Measurements from ENCODE around the gene NADK2.
"Not testable (repeated sequence)": the region's sequence is repeated elsewhere in the genome, so short reads cannot be mapped to it uniquely, and the experiment has no call there.

NADK2 gene, protein sequence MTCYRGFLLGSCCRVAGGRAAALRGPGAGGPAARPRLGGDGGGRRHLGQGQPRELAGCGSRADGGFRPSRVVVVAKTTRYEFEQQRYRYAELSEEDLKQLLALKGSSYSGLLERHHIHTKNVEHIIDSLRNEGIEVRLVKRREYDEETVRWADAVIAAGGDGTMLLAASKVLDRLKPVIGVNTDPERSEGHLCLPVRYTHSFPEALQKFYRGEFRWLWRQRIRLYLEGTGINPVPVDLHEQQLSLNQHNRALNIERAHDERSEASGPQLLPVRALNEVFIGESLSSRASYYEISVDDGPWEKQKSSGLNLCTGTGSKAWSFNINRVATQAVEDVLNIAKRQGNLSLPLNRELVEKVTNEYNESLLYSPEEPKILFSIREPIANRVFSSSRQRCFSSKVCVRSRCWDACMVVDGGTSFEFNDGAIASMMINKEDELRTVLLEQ

DNA sequence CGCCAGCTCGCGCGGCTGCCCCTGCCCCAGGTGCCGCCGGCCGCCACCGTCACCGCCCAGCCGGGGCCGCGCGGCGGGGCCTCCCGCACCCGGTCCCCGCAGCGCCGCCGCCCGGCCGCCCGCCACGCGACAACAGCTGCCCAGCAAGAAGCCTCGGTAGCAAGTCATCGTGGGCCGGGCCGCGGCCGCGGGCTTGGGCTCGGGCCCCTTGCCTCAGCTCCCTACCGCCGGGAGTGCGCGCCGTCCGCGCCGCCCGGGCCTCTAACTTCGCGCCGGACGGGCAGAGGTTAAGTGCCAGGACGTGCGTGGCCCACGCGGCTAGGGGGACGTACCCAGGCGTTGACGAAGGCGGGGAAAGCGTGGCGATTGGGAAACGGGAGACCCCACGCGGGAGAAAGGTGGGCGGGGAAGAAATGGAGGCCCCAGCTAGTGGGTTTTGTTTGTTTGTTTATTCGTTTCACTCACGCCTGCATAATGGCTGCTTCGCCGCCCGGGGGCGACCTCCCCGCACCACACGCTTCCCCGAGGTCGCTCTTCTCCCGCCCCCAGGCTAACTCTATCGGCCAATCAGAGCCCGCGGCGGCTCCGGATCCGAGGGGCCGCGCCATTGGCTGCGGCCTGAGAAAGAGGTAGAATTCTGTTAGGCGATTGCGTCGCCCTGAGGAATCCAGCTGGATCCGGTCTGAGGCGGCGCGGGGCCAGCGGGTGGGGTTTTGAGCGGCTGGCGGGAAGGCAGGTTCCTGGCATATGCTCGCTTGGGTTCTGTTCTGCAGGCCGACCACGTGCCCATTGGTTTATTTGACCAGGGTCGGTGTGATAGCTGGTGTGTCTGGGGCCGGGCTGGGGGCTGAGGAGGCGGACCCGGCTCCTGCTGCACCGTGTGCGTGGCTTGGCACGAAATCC, at the start of gene NADK2:
Gene NADK2, minus strand, starts transcription at position 295 of the 903 bp plus-strand sequence. Its CDS starts 127 bp downstream, at position 168.
- DNase-seq: peak; percentile 99

DNA sequence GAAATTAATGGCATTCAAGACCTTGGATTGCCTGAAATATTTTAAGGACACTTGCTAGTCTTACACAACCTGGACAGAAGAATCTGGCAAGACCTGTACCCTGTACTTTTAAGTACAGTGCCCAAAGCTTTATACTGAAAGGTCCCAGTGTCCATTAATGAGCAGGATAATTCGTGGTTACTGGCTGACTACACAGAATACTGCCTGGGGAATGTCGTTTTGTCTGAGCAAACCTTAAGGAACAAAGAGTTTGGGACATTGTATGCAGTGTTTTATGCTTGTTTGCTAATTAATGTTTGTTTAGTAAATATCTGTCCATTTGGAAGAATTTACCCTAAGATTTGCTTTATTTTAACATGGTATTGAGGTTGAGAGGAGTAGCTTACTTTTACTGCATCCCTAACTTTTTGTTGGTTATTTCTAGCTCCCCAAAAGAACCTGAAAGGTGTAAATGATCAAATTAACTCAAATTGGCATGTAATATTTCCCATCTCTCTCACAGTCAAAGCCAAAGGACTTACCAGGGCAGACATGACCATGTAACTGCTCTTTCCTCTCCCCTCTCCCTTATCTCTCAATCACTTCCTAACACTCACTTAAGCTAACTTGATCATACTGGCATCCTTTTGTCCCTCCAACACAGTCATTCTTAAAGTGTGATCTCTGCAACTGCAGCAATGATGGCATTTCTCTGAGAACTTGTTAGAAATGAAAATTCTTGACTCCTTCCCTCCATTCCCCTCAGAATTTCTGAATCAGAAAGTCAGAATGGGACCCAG, 44.3 kb upstream of the NADK2 start:
- DNase-seq: no peak

- DNase-seq: not testable (repeated sequence)
Observed at GRCh38 chr5:36283775-36284174, 42.0 kb upstream of the NADK2 start.

DNA sequence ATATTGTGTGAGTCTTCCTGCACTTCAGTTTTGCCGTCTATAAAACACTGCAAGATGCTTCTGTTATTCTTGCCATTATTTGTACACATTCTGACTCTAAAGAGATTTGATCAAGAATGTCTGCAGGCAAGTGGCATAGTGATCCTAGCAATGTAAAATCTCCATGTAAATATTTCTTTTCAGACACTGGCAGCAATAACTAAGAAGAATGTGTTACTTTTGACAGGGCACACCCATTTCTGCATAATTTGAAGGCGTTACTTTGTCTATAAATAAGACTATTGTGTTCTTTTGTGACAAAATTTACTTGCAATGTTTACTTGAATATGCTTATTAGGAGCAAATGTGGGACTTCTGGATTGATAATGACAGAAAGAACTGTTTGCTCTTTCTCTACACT, 39.9 kb upstream of the NADK2 start:
- no peak for DNase-seq

DNA sequence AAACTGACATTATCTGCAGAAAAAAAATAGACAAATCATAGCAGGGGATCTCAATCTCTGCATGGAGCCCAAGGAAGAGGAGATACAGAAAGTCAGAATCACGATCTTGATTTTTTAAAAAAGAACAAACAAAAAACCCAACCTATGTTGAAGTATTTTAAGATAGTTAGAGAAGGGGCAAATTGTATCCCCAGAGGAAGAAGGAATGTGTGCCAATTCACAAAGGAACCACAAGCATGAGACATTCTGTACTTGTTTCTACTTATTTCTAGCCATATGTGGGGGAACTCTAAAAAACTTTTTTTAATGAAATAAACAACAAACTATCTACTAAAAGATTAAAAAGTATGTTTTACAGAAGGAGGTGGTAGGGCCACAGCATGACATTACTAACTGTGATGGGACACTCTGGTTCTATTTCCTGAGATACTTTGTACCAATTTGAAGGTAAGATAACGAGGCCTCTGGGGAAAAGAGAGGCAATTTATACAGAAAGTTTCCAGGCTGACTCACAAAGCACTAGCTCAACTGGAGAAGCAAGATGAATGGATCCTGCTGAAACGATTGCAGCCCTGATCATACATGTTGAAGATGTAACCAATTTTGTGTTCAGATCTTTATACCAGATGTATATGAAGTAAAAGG, 37.5 kb upstream of the NADK2 start:
- no peak for DNase-seq

DNA sequence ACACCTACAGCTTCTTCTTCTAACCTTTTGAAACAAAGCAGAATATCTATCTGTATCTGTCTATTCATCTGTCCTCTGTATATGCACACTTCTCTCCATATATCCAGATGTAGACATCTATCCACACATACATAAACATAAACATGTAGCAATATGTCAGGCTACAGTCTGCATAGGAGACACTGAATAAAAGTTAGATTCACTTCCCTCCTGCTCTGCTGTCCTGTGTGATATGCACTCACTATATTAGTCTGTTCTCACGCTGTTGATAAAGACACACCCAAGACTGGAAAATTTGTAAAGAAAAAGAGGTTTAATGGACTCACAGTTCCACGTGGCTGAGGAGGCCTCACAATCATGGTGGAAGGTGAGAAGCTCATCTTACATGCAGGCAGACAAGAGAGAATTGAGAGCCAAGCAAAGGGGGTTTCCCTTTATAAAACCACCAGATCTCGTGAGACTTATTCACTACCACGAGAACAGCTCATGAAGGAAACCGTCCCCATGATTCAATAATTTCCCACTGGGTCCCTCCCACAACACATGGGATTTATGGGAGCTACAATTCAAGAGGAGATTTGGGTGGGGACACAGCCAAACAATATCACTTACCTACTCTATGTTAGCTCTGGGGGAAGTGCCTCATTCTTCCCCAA, 35.9 kb upstream of the NADK2 start:
- DNase-seq: no peak

DNA sequence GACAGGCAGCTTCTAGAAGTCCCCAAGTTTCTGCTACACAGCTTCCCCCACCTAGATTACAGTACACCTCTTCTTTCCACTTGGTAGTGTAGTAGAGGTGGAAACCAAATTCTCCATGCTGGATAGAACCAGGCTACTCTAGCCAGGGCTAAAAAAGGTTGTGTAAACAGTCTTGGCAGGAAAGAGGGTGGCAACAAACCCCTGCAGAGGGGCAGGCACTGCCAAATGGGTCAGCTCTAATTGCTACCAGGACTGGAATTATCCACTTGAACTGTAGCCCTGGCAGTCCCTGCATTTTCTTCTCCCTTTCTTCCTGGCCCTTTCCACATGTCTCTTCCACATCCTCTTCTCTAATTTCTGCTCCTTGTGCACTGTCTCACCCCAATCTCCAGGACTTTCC, 35.1 kb upstream of the NADK2 start:
- DNase-seq: no peak

DNA sequence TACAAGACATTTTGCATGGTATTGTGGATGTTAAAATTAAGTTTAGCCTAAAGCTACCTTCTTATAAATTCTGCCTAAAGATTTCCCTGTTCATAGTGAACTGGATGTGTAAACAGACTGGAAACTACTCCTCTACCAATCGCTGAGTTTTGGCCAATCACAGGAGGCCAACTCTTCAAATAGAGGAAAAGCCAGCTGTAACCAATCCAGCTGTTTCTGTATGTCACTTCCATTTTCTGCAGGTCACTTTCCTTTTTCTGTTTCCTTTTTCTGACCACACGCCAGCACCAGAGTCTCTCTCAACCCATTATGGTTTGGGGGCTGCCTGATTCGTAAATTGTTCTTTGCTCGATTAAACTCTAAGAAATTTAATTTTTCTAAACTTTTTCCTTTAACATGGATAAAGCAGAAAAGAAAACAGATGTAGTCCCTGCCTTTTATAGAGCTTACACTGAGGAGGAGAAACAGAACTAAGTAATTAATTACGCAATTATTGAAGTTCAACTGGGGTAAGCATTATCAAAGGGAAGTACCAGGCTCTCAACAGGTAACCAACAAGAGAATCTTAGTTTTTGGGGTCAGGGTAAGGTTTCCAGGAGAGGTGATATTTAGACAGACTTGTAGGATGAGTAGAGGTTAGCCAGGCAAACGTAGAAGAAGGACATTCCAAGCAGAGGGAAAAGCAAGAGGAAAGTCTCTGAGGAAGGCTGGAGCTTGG, 32.2 kb upstream of the NADK2 start:
- no peak for DNase-seq

GRCh38 chr5:36272136-36272690, 30.5 kb upstream of the NADK2 start:
- no peak for DNase-seq

DNA sequence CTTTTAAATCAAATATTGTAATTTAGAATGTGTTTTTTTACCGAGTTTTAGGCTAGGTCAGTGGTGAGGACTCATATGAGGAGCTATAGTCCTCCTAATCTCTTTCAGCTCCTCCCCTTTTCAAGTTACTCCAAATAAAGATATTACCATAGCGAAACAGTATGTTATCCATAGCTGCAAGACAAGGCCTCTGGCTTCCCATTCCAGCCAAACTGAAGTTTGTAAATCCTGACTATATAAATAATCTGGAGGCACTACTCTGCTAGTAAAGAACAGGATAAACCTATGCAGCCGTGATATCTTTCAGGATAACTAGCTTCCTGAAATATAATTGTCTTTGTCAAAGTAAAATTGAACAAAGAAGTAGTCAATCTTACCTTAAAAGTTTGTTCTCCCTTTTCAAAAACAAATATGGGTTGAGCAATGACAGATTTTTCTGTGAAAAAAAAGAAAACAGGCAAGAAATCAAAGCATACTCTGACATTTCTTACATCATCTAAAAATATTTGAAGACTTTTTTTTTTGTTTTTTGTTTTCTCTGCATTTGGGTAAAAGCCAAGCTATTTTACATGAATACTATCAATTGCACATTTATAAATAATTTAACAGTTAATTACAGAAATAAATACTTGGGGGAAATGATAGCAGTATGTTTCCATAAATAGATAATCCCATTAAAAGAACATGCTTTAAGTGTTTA, 29.3 kb upstream of the NADK2 start:
- no peak for DNase-seq

DNA sequence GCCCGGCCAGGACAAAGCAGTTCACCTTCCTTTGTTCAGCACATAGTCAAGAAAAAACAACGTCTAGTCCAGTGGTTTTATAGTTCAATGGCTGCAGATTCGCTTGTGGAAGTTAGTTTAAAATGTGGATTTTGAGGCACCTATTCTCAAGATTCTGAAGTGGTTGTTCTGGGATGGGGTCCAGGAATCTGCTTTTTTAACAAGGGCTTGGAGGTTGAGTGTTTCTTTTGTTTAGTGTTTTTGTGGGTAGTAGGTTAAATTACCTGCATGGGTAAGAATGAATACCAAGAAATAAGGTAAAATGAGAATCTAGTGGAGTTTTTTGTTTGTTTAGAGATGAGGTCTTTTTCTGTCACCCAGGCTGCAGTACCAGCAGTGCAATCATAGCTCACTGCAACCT, 28.4 kb upstream of the NADK2 start:
- DNase-seq: no peak

DNA sequence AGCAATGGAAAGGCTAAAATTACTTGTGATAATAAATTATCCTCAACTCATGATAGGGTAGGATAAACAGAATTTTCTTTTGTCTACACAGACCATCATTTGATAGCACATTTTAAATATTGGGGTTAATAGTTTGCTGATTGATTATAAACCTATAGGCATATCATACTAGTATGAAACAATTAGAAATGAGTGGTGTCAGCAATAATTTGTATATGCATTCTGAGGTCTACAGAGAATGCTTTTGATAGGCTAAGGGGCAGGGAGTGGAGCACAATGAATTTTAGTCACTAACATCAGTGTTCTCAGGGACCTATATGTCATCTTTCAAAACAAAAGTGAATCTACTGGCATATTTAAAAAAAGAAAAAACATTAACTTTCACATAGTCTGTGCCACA, 27.8 kb upstream of the NADK2 start:
- DNase-seq: no peak

DNA sequence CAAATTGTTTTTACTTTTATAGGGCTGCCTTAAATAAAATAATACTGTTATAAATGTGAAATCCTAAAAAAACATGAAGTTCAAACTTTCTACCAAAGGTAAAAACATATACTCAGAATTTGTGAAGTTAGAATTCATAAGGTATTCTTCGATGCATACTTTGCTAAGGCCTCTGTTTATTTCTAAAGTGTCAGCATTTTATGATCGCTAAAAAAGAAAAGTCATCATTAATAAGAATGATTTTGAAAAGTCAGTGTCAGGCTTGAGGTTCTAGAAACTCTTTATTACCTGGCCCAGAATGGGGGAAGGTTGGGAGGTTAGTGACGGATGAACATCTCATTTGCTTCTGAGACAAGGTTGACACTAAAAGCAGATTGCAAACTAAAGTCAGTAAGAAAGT, 26.2 kb upstream of the NADK2 start:
- DNase-seq: no peak

DNA sequence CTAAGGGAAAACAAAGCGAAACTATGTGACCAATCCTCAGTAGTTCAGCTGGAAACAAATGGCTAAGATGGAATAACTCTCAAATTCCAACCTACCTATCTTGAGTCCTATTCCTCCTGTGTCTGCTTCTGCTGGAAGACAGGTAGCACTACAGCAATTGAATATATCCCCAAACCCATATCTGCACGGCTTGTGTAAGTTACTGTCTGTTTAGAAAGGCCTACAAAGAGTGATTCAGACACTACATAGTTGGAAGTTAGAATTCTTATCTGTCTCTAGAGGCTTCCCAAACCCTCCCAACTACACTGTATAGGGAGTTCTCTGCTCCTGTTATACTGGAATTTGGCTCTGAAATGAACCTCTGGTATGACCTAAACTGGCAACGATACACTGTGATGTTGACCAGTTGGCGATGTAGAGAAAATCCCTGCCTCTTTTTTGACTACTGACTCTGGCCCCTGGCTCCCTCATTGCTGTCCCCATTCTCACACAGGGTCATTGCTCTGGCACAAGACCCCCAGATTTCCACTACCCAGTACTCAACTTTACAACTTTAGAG, 22.6 kb upstream of the NADK2 start:
- DNase-seq: no peak

DNA sequence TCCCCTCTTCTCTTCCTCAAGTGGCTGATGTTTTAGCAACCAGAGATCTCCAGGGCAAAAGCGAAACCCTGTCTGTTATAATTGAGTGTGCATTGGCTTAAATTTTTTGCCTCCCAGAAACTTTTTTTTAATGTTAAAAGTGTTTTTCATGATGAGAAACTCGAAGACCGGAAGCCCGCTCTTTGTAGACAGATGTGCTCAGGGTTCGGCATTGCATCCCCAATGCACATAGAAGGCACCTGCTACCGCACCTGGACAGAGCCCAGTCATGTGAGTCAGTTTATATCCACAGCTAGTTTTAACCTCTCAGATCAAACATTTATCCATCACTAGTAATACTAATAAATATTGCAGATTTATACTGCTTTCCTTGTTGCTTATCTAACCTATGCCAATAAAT, 19.5 kb upstream of the NADK2 start:
- no peak for DNase-seq

DNA sequence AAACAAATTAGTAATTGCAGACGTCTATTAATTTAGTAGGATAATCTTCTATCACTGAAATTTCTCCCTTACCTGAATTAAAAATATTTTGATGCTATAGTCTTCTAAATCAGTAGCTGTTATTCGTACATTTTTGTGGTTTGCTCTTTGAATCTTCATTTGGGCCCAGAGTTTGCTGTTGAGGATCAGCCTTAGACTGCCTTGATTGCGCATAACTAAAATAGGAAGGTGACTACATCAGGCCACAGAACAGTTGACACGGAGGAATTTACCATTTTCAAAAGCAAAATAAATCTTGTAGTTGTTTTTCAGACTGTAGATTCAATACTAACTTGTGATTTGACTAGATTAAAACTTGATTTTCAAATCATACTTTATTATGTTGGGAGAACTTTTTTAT, 11.8 kb upstream of the NADK2 start:
- DNase-seq: no peak

DNA sequence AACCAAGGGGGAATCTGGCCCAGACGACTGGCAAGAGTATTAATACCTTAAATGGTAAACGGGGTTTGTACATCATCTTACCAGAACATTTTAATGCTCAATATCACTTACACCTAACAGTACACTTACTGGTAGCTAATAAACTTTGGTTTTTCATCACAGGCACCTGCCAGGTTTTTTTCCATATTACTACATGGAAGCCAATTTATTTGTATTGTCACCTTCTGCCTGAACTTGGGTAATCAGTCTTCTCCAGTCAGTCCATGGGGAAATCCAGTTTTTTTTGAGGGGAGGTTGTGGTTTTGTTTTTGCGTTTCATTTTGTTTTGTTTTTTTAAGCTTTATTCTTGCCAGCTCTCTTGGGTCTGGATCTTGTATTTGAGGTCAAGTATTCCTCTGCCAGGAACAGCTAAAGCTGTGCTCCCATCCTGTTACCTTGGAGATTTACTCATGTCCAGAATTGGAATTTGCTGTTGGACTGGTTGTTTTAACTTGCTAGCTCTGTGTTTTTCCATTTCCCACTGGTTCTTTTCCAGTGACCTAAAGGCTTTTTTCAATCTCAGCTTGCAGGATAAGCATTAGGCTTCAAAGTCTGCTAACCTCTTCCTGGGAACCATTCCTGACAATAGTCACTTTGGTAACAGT, 11.1 kb upstream of the NADK2 start:
- no peak for DNase-seq

- no peak for DNase-seq
Observed at GRCh38 chr5:36251218-36251617, 9.5 kb upstream of the NADK2 start.

DNA sequence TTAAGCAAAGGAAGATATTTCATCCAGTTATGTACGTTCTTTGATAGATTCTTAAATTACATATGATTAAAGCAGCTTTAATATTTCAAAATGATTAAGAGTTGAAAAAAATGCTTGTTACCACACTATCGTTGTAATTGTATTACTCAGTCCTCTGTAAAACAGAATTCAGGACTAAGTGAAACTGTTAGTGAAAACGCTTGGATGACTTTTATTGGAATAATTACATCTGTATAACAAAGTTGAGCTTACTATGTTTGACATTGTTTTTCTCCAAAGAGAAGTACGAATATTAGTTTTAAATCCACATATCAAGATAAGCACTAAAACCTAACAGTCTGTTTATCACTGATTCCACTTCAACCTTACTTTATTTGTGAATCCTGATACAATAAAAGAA, 8.7 kb upstream of the NADK2 start:
- DNase-seq: no peak
